ENCODE data around the gene PRR7. TPM values are rescaled to one million over a fixed set of nuclear protein-coding genes. Genes with fewer than 3 reads are reported as not detected.
A peak's percentile ranks its signal among the peaks of the same experiment; 100 is the strongest.
"Not testable (repeated sequence)": the region's sequence is repeated elsewhere in the genome, so short reads cannot be mapped to it uniquely, and the experiment has no call there.

Gene PRR7
- total RNA-seq, 1 experiment from 2014 or later: 28.6 TPM

GRCh38 chr5:177483994-177484901 is 37.6 kb downstream of the PRR7 start:
- no peak for DNase-seq (ENCODE audit: low spot score)

- no peak for DNase-seq (ENCODE audit: low spot score)
These were observed 38.4 kb downstream of the PRR7 start for GRCh38 chr5:177484902-177485549.

DNA sequence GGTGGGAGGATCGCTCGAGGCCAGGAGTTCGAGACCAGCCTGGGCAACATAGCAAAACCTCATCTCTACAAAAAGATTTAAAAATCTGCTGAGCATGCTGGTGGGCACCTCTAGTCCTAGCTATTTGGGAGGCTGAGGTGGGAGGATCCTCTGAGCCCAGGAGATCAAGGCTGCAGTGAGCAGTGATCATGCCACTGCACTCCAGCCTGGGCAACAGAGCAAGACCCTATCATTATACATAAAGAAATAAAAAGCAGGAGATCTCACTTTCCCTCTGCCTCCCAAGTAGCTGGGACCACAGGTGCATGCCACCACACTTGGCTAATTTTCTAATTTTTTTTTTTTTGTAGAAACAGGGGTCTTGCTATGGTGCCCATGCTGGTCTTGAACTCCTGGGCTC is 39.1 kb downstream of the PRR7 start:
- DNase-seq (ENCODE audit: low spot score): not testable (repeated sequence)

DNA sequence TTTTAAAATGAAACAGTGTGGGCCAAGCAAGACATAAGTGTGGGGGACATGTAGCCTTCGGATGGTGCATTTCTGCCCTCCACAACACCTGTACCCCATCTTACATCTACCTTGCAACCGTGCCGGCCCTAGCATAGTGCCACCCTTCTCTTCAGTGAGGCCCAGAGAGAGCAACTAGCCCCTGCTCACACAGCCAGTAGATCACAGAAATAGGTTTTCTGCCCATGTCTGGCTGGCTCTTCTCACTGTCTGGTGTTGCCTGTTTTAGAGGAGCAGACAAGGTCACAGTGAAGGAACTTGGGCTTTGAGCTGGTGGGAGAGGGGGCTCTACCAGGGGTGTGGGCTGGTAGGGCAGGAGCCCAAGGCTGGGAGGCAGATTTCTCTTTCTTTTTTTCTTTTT is 39.6 kb downstream of the PRR7 start:
- DNase-seq (ENCODE audit: low spot score): no peak

- DNase-seq (ENCODE audit: low spot score): no peak
These were observed 40.5 kb downstream of the PRR7 start for GRCh38 chr5:177487144-177487543.

DNA sequence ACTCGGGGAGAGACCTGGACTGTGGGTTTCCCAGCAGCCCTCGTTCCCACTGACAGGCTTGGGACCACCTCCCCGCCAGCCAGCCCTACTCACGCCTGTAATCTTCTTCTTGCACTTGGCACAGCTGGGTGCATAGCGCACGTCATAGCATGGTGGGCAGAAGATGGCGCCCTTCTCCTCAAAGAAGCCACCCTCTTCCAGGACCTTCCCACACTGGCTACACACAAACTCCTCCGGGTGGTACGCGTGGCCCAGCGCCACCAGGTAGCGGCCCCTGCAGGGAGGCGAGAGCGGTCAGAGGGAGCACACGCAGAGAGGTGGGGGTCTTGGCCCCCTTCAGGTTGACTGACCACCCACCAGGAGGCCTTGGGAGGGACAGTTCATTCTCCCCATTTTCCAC is 41.4 kb downstream of the PRR7 start:
- no peak for DNase-seq (ENCODE audit: low spot score)

GRCh38 chr5:177489119-177489716 is 42.6 kb downstream of the PRR7 start:
- no peak for DNase-seq (ENCODE audit: low spot score)

- no peak for DNase-seq (ENCODE audit: low spot score)
These were observed 43.8 kb downstream of the PRR7 start for GRCh38 chr5:177490311-177490991.

GRCh38 chr5:177490992-177491391 is 44.4 kb downstream of the PRR7 start:
- no peak for DNase-seq (ENCODE audit: low spot score)

DNA sequence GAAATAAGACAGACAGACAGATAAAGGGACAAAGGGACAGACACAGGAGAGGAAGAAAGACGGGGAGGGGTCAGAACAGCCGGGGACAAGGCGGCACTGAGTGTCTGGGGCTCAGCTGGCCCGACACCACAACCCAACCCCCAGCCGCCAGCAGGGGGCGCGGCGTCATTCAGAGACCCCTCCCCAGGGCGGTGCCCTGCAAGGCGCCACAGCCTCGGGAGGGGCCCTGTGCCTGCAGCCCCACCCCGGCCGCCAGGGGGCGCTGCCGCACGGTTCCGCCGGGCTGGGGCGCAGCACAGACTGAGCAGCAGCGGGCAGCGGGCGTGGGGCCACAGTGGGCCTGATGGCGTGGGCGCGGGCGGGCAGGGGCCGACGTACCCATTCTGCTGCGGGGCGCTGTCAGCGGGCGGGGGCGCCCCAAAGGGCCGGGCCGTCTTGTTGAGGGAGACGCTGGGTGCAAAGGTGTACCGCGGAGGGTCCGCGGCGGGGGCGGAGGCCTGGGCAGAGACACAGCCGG is 44.9 kb downstream of the PRR7 start:
- no peak for DNase-seq (ENCODE audit: low spot score)

DNA sequence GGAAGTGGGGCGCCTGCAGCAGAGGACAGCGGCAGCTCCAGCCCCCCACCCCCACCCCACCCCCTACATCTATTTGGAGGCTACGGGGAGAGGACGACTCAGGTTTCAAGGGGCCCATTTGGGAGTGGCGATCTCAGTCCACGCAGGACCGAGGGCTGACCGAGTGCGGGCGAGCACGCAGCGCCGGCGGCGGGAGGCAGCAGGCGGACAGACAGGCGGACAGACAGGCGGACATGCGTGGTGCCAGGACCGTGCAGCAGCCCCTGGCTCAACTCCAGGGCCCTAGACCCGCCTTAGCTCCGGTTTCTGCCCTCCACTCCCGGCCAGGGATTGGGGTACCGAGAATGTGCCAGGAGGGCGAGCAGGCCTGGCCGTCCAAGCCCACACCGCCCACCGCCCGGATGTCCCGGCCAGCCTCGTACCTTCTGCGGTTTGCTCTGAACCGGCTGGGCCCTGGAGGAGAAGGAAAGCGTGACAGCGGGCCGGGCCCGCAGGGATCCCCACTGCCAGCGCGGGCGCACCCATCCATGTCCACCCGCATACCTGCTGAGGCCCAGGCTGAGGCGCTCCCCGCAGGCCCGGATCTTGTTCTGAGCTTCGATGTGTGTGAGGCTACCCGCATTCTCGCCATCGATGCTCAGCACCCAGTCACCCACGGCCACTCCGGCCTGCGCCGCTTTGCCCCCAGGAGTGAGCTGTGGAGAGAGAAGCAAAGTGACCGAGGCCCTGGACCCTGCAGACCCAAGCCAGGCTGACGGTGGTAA is 45.6 kb downstream of the PRR7 start:
- no peak for DNase-seq (ENCODE audit: low spot score)

DNA sequence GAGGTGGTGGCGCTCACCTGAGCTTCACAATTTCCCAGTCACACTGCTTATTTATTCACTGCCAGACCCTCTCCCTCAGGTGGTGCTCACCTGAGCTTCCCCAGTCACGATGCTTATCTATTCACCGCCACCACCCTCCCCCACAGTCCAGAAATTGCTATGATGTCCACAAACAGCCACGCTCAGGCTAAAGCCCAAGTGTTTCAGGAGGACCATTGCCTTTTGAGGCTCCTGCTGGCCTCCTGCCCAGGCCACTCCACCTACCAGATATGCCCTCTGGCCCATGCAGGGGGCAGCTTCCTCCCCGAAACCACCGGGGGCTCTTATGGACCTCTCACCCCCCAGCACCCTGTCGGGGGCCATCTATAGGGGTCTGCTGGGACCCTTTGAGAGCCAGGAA is 46.2 kb downstream of the PRR7 start:
- DNase-seq (ENCODE audit: low spot score): no peak

GRCh38 chr5:177493795-177494345 is 47.3 kb downstream of the PRR7 start:
- DNase-seq (ENCODE audit: low spot score): no peak

GRCh38 chr5:177494346-177495195 is 48.0 kb downstream of the PRR7 start:
- peak; percentile 93 for DNase-seq (ENCODE audit: low spot score)

GRCh38 chr5:177495243-177496060 is 48.8 kb downstream of the PRR7 start:
- peak; percentile 93 for DNase-seq (ENCODE audit: low spot score)

DNA sequence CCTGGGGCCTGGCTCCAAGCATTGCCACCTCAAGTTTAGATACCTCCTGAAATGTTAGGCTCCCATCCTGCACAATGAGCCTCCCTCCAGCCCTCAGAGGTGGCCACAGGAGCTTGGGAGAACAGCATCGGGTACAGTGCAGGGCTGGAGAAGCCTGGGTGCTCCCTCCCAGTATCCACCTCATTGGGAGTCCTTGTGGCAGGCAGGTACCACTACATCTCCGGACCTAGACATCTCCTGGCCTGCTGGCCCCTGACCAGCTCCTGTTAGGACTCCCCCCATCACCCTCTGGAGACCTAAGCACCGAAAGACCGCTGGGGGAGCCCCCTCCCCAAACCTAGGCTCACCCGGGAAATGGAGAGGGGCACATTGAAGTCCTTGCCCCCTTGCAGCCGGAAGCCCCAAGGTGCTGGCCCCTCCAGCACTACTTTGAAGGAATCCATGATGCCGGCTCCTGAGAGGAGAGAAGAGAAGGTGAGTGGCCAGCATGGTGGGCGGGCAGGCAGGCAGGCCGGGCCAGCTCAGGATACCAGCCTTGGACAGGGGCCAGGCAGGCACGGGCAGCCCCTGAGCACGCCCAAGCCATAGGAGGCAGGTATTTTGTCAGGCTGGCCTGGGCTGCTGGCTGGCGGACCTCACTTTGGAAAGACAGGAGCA is 49.6 kb downstream of the PRR7 start:
- peak; percentile 85 for DNase-seq (ENCODE audit: low spot score)

DNA sequence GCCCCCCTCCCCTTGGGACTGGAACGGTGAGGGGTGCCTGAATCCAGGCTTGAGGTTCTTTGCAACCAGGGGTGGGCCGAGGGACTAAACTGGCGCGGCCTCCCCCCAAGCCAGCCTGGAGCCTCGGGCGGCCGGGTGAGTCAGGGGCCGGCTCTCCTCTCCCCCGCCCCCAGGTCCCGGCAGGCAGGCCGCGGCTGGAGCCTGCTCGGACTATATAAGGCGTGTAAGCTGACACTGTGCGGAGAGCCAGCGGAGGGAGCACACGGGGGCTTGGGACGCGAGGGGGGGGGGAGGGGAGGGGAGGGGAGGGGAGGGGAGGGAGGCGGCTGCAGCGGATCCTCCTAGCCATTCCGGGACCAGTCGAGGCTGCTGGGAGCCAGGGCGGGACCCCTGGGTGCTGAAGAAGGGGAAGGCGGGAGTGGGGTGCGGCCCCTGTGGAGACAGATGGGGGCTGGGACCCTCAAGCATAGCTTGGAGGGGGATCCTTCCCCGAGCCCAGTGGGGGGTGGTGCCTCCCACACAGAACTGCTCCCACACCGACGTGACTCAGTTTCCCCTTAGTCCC is 50.2 kb downstream of the PRR7 start:
- peak; percentile 96 for DNase-seq (ENCODE audit: low spot score)
